ENCODE data around the gene ADAMTS14.

The ADAMTS14 gene

GRCh38 chr10:70738006-70738760, 65.9 kb downstream of the ADAMTS14 start:
- no peak for DNase-seq

- DNase-seq = no peak
These were observed 66.4 kb downstream of the ADAMTS14 start for GRCh38 chr10:70738761-70739121.

GRCh38 chr10:70740406-70741288, 68.3 kb downstream of the ADAMTS14 start:
- DNase-seq = no peak

GRCh38 chr10:70742537-70743429, 70.5 kb downstream of the ADAMTS14 start:
- no peak for DNase-seq

- DNase-seq = no peak
These were observed 71.1 kb downstream of the ADAMTS14 start for GRCh38 chr10:70743430-70743788.

GRCh38 chr10:70743879-70744278, 71.6 kb downstream of the ADAMTS14 start:
- no peak for DNase-seq

- no peak for DNase-seq
These were observed 72.4 kb downstream of the ADAMTS14 start for GRCh38 chr10:70744617-70745143.

GRCh38 chr10:70745555-70745954, 73.2 kb downstream of the ADAMTS14 start:
- DNase-seq = no peak

GRCh38 chr10:70747192-70747965, 75.1 kb downstream of the ADAMTS14 start:
- DNase-seq = no peak

- no peak for DNase-seq
These were observed 76.0 kb downstream of the ADAMTS14 start for GRCh38 chr10:70748305-70748704.

- DNase-seq = no peak
These were observed 76.7 kb downstream of the ADAMTS14 start for GRCh38 chr10:70748801-70749573.

GRCh38 chr10:70749756-70750155, 77.5 kb downstream of the ADAMTS14 start:
- DNase-seq = no peak

GRCh38 chr10:70750156-70750703, 77.9 kb downstream of the ADAMTS14 start:
- no peak for DNase-seq

- DNase-seq = no peak
These were observed 79.0 kb downstream of the ADAMTS14 start for GRCh38 chr10:70751356-70751755.

- DNase-seq = no peak
These were observed 79.7 kb downstream of the ADAMTS14 start for GRCh38 chr10:70751991-70752390.

- no peak for DNase-seq
These were observed 80.3 kb downstream of the ADAMTS14 start for GRCh38 chr10:70752571-70752970.

- no peak for DNase-seq
These were observed 80.8 kb downstream of the ADAMTS14 start for GRCh38 chr10:70753026-70753663.

GRCh38 chr10:70753841-70754621, 81.7 kb downstream of the ADAMTS14 start:
- no peak for DNase-seq

GRCh38 chr10:70756700-70757360, 84.5 kb downstream of the ADAMTS14 start:
- DNase-seq = peak; percentile 1

Measured in NCI-H1105 treated with DMSO at 0.1 percent for 48 hours (cell line).